Mesothelial cell of epicardium (in vitro differentiated cells): Measurements from ENCODE around the gene MTIF3. TPM values are rescaled to one million over a fixed set of nuclear protein-coding genes. Genes with fewer than 3 reads are reported as not detected.
A peak's percentile ranks its signal among the peaks of the same experiment; 100 is the strongest.
"Not testable (repeated sequence)": the region's sequence is repeated elsewhere in the genome, so short reads cannot be mapped to it uniquely, and the experiment has no call there.

ENCODE experiments used
- DNase-seq, 2 experiments: peaks; one replicate each; pipeline ENCODE4 v3.0.0; 2021; ENCODE audit warnings: low spot score in 2 of 2; ENCODE audit not compliant: unreplicated experiment in 2 of 2
- H3K27ac Mint-ChIP-seq: 2 replicates; pipeline ENCODE4 v1.8.0; 2021; ENCODE audit warnings: mixed read lengths
- H3K27me3 Mint-ChIP-seq: 2 replicates; pipeline ENCODE4 v1.8.0; 2021; ENCODE audit warnings: low read depth, mixed read lengths
- H3K36me3 Mint-ChIP-seq: 2 replicates; pipeline ENCODE4 v1.8.0; 2021; ENCODE audit warnings: mixed read lengths
- H3K4me1 Mint-ChIP-seq: 2 replicates; pipeline ENCODE4 v1.8.0; 2021; ENCODE audit warnings: mixed read lengths
- H3K4me3 Mint-ChIP-seq: 2 replicates; pipeline ENCODE4 v1.8.0; 2021; ENCODE audit warnings: mild to moderate bottlenecking, moderate library complexity, mixed read lengths
- H3K9me3 Mint-ChIP-seq: 2 replicates; pipeline ENCODE4 v1.8.0; 2021; ENCODE audit warnings: mixed read lengths
- CTCF ChIP-seq: fragments of 200-600 bp; sonication (generic); IDR thresholded peaks from one replicate; pipeline ENCODE4 v1.5.0; 2021; ENCODE audit warnings: antibody characterized with exemption; ENCODE audit not compliant: unreplicated experiment
- total RNA-seq: library from RNA; stranded (reverse); gene quantifications from 3 replicates; pipeline ENCODE4 v1.2.1, GENCODE V29; 2021

MTIF3 gene
- total RNA-seq, 1 donor from 2014 or later: 40.4 TPM

- peak overlapping the region; percentile 88 for H3K27ac Mint-ChIP-seq
- H3K36me3 Mint-ChIP-seq: no peaks in the 10 kb centered on the region
- H3K4me3 Mint-ChIP-seq: no peak overlapping the region
- no peaks in the 10 kb centered on the region for H3K9me3 Mint-ChIP-seq
- H3K27me3 Mint-ChIP-seq: peaks cover 3% of the 10 kb centered on the region
- no peak for TF ChIP-seq CTCF
- DNase-seq: no peak
- H3K4me1 Mint-ChIP-seq: peaks cover 22% of the 10 kb centered on the region
Observed at GRCh38 chr13:27403203-27403678, 47.1 kb downstream of the MTIF3 start.

GRCh38 chr13:27401210-27401609, 49.2 kb downstream of the MTIF3 start:
- no peak for TF ChIP-seq CTCF
- no peak for DNase-seq
- Mint-ChIP-seq H3K27ac (no peak overlapping the region), H3K4me1 (peaks cover 22% of the 10 kb centered on the region), H3K36me3 (no peaks in the 10 kb centered on the region), H3K27me3 (no peaks in the 10 kb centered on the region), H3K4me3 (no peak overlapping the region), H3K9me3 (no peaks in the 10 kb centered on the region)

- H3K4me1 Mint-ChIP-seq: peaks cover 22% of the 10 kb centered on the region
- H3K27ac Mint-ChIP-seq, H3K27me3 Mint-ChIP-seq, H3K9me3 Mint-ChIP-seq, H3K36me3 Mint-ChIP-seq, H3K4me3 Mint-ChIP-seq, DNase-seq: not testable (repeated sequence)
Observed at GRCh38 chr13:27400405-27400804, 50.0 kb downstream of the MTIF3 start.

GRCh38 chr13:27398360-27398759, 52.0 kb downstream of the MTIF3 start:
- TF ChIP-seq CTCF: no peak
- DNase-seq: no peak
- Mint-ChIP-seq H3K27ac (no peak overlapping the region), H3K9me3 (no peaks in the 10 kb centered on the region), H3K4me1 (peaks cover 10% of the 10 kb centered on the region), H3K36me3 (no peaks in the 10 kb centered on the region), H3K27me3 (peaks cover 5% of the 10 kb centered on the region), H3K4me3 (no peak overlapping the region)

GRCh38 chr13:27396252-27396846, 54.0 kb downstream of the MTIF3 start:
- peaks cover 11% of the 10 kb centered on the region for H3K27me3 Mint-ChIP-seq
- H3K27ac Mint-ChIP-seq: no peak overlapping the region
- no peak overlapping the region for H3K4me3 Mint-ChIP-seq
- no peaks in the 10 kb centered on the region for H3K4me1 Mint-ChIP-seq
- DNase-seq: no peak
- H3K36me3 Mint-ChIP-seq: no peaks in the 10 kb centered on the region
- no peak for TF ChIP-seq CTCF
- H3K9me3 Mint-ChIP-seq: no peaks in the 10 kb centered on the region

GRCh38 chr13:27395007-27395510, 55.3 kb downstream of the MTIF3 start:
- H3K36me3 Mint-ChIP-seq: no peaks in the 10 kb centered on the region

More at GRCh38 chr13:27395007-27395510, 55.3 kb downstream of the MTIF3 start:
- no peaks in the 10 kb centered on the region for H3K4me1 Mint-ChIP-seq
- no peak overlapping the region for H3K27ac Mint-ChIP-seq
- no peak for TF ChIP-seq CTCF
- no peaks in the 10 kb centered on the region for H3K9me3 Mint-ChIP-seq
- H3K4me3 Mint-ChIP-seq: no peak overlapping the region
- H3K27me3 Mint-ChIP-seq: peaks cover 11% of the 10 kb centered on the region
- no peak for DNase-seq
